Mucosa of descending colon (tissue), 3 donors: Measurements from ENCODE around the gene TMEM51. TPM values are rescaled to one million over a fixed set of nuclear protein-coding genes. Genes with fewer than 3 reads are reported as not detected.

Experiments
- ATAC-seq: fragments of 200-7000 bp; cut with Tn5 transposase; one replicate; pipeline ENCODE4 v1.9.1; 2020; ENCODE audit warnings: mild to moderate bottlenecking, moderate library complexity
- DNase-seq, 3 donors: peaks; one replicate each; pipeline ENCODE4 v3.0.0-alpha.2; 2020
- H3K36me3 ChIP-seq: fragments of 200-600 bp; one replicate; pipeline ENCODE4 v1.8.0; 2021; ENCODE audit warnings: low read depth, mild to moderate bottlenecking
- H3K4me1 ChIP-seq: fragments of 200-600 bp; one replicate; pipeline ENCODE4 v1.8.0; 2021; ENCODE audit warnings: low read depth, mild to moderate bottlenecking
- H3K4me3 ChIP-seq: fragments of 200-600 bp; one replicate; pipeline ENCODE4 v1.8.0; 2021; ENCODE audit warnings: mild to moderate bottlenecking
- H3K9me3 ChIP-seq: fragments of 200-600 bp; one replicate; pipeline ENCODE4 v1.8.0; 2021; ENCODE audit warnings: mild to moderate bottlenecking
- intact Hi-C, 2 donors: fragments of 100-400 bp; cut with DNase I in 1 of 2; cut with micrococcal nuclease in 1 of 2; formaldehyde crosslinking; loops; one replicate each; pipeline versions ENCODE4 v1.11.0 to v1.11.1; 2022; cut with DNase I, micrococcal nuclease
- total RNA-seq, 3 donors: library from RNA; stranded (reverse); fragmentation: NEBNext Ultra II Directional in 2 of 3; extraction: Animal tissue kit (Norgen Biotek cat#: 25700) in 2 of 3; gene quantifications; one replicate each; pipeline versions ENCODE4 v1.2.1 to v1.2.4, GENCODE V29; 2021 to 2023
- TF ChIP-seq, protein P1 (sequence below): fragments of 200-600 bp; IDR thresholded peaks from one replicate; pipeline ENCODE4 v1.8.0; 2022; ENCODE audit warnings: antibody characterized with exemption, mild to moderate bottlenecking
- donor health status: DM: no; HTN: no; CAD: no; lungs with moderate emphysema.
- donor health status: DM: no; HTN: no; CAD: no.
- donor health status: DM: no; HTN: yes; CAD: no.

TMEM51 gene
- total RNA-seq, 3 donors from 2014 or later: 19.1 to 31.8 (median 26.6) TPM

DNA sequence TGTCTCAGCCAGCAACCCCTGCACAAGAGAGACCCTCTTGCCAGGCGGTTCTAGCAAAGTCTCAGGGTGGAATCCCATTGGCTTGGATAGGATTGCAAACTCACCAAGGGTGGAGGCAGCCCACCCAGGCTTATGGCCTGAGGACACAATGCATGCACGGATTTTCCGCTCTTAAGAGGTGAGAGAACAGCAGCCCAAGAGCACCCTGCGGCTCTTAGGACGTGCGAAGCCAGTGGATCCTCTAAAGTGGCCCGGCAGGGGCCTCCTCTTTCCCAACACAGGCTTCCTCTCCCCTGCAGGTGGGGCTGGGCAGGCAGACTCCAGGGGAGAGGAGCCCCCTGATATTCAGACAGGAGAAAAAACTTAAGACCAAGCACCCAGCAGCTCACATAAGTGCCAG is 31.2 kb upstream of the TMEM51 start:
- Histone ChIP-seq H3K4me3 (no peak overlapping the region), H3K9me3 (no peaks in the 10 kb centered on the region), H3K4me1 (no peaks in the 10 kb centered on the region), H3K36me3 (no peaks in the 10 kb centered on the region)
- TF ChIP-seq, protein P1, sequence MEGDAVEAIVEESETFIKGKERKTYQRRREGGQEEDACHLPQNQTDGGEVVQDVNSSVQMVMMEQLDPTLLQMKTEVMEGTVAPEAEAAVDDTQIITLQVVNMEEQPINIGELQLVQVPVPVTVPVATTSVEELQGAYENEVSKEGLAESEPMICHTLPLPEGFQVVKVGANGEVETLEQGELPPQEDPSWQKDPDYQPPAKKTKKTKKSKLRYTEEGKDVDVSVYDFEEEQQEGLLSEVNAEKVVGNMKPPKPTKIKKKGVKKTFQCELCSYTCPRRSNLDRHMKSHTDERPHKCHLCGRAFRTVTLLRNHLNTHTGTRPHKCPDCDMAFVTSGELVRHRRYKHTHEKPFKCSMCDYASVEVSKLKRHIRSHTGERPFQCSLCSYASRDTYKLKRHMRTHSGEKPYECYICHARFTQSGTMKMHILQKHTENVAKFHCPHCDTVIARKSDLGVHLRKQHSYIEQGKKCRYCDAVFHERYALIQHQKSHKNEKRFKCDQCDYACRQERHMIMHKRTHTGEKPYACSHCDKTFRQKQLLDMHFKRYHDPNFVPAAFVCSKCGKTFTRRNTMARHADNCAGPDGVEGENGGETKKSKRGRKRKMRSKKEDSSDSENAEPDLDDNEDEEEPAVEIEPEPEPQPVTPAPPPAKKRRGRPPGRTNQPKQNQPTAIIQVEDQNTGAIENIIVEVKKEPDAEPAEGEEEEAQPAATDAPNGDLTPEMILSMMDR: no peak
- DNase-seq (no peak), ATAC-seq (no peak)
- intact Hi-C loops: loop anchor here (10.0 kb wide), 1 partner anchor 182 kb away; no protein-coding TSS in a partner anchor

DNA sequence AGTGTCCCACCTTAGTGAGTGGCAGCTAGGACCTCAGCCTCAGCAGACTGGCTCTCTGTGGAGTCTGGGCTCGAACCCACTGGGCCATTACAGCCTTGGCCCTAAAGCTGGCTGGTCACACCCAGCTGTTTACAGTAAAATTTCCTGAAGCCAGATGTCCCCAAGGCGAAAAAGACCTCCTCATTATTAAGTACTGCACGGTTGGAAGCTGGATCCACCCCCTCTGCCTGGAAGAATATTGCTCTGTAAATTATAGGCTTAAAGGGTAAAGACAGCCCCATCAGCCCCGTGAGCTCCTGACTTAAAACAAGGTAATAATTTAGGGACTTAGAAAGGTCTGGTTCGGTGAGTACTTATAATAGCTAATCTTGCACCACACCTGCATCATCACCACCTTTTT is 30.3 kb upstream of the TMEM51 start:
- intact Hi-C loops: loop anchor here (10.0 kb wide), 1 partner anchor 182 kb away; no protein-coding TSS in a partner anchor
- Histone ChIP-seq H3K36me3 (no peaks in the 10 kb centered on the region), H3K9me3 (no peaks in the 10 kb centered on the region), H3K4me3 (no peak overlapping the region), H3K4me1 (no peaks in the 10 kb centered on the region)
- ATAC-seq: no peak
- TF ChIP-seq, protein P1: no peak
- no peak for DNase-seq

DNA sequence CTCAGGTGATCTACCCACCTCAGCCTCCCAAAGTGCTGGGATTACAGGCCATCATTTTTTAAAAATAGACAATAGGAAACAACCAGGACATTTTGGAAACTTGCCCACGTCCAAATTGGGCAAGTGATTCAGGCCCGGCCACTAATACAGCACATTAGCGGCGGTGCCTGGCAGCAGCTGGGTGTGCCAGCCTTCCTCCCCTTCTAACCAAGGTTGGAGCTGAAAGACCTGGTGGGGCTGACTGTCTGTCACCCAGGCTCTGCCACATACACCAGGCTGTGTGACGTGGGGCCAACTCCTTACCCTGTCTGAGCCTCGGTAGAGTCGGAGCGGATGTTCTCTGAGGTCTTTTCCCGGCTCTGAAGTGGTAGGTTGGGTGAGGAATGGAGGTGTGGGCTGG is 29.6 kb upstream of the TMEM51 start:
- ATAC-seq (no peak), DNase-seq (no peak)
- no peaks in the 10 kb centered on the region for H3K9me3 ChIP-seq
- no peaks in the 10 kb centered on the region for H3K36me3 ChIP-seq
- no peaks in the 10 kb centered on the region for H3K4me1 ChIP-seq
- intact Hi-C loops: loop anchor here (10.0 kb wide), 1 partner anchor 181 kb away; no protein-coding TSS in a partner anchor
- TF ChIP-seq, protein P1: no peak
- H3K4me3 ChIP-seq: no peak overlapping the region

DNA sequence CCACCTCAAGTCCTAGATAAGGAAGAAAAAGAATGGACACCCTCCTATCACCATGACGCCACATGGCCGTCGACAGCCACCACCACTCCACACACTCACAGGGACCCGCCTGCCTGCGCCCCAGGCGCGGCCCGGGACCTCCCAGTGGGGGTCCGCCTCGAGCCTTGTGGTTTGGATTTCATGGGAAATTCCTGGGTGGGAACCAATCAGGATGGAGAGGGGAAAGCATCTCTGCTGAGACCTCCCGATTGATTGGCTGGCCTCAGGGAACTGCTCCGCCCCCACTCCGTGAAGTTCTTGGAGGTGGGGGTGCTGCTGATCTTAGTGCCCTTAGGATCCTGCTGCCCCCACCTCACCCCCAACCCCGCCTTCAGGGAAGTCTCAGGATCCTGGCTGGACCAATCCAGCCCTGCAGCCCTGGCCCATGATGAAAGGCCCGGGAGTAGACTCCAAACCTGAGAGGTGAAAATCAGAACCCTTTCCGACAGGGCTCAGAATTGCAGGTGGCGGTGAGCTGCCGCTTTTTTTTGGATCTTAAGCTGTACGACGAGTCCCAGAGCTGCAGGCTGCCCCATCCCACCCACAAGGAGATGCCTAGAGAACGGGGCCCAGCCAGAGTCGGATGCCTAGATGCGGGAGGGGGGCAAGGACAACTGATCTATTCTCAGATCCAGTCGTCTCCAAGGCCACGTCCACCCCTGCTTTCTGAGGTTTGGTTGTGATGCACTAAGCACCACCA is 29.0 kb upstream of the TMEM51 start:
- H3K9me3 ChIP-seq: no peaks in the 10 kb centered on the region
- ATAC-seq (no peak), DNase-seq (no peak)
- intact Hi-C loops: loop anchor here (10.0 kb wide), 1 partner anchor 180 kb away; no protein-coding TSS in a partner anchor
- H3K4me1 ChIP-seq: no peaks in the 10 kb centered on the region
- H3K36me3 ChIP-seq: no peaks in the 10 kb centered on the region
- H3K4me3 ChIP-seq: no peak overlapping the region
- TF ChIP-seq, protein P1: no peak

DNA sequence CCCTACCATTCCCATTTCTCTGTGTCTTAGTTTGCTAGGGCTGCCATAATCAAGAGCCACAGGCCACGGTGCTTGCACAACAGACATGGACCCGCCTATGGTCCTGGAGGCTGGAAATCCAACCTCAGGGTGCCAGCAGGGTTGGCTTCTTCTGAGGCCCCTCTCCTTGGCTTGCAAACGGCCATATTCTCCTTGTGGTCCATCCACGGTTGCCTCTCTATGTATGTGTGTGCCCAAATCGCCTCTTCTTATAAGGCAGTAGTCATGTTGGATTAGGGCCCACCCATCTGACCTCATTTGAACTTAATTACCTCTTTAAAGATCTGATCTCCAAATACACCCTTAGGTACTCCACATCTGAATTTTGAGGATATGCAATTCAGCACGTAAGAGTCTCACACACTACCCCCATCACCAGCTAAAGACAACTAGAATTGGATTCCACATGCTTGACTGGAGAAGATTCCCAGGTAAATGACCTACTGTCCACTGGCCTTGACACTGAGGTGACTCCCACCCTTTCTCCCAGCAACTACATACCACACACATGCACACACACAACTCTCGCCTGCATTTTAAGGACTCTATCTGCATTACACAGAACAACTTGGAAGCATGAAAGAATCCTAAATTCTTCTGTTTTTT is 28.3 kb upstream of the TMEM51 start:
- DNase-seq (no peak), ATAC-seq (no peak)
- H3K36me3 ChIP-seq: no peaks in the 10 kb centered on the region
- no peaks in the 10 kb centered on the region for H3K4me1 ChIP-seq
- TF ChIP-seq, protein P1: no peak
- intact Hi-C loops: loop anchor here (10.0 kb wide), 1 partner anchor 180 kb away; no protein-coding TSS in a partner anchor
- H3K9me3 ChIP-seq: no peaks in the 10 kb centered on the region
- H3K4me3 ChIP-seq: no peak overlapping the region
